Urinary bladder (tissue), 4 donors: ENCODE data around the gene PJA2. TPM values are rescaled to one million over a fixed set of nuclear protein-coding genes. Genes with fewer than 3 reads are reported as not detected.
A peak's percentile ranks its signal among the peaks of the same experiment; 100 is the strongest.
"Not testable (repeated sequence)": the region's sequence is repeated elsewhere in the genome, so short reads cannot be mapped to it uniquely, and the experiment has no call there.

Experiments used
- DNase-seq: peaks from one replicate; pipeline ENCODE4 v3.0.0-alpha.2; 2015; ENCODE audit errors: extremely low spot score
- H3K27ac ChIP-seq: one replicate; pipeline ENCODE4 v1.5.1; 2013; ENCODE audit warnings: low read depth, mild to moderate bottlenecking, moderate library complexity
- H3K36me3 ChIP-seq: one replicate; pipeline ENCODE4 v1.6.1; 2013; ENCODE audit warnings: mild to moderate bottlenecking, moderate library complexity; ENCODE audit not compliant: insufficient read depth
- H3K4me1 ChIP-seq: one replicate; pipeline ENCODE4 v1.6.1; 2013; ENCODE audit warnings: mild to moderate bottlenecking, moderate library complexity; ENCODE audit not compliant: insufficient read depth
- H3K4me3 ChIP-seq: one replicate; pipeline ENCODE4 v1.5.1; 2013; ENCODE audit warnings: low read depth, low read length
- WGBS: extraction: QIAGEN DNeasy Blood & Tissue Kit; methylation state at CpG from one replicate; pipeline ENCODE4 v1.1.7; 2013; 5-methylcytosine and 5-hydroxymethylcytosine counted together
- polyA plus RNA-seq: library from polyadenylated mRNA; stranded (reverse); fragments of 200-250 nt; gene quantifications from one replicate; pipeline ENCODE4 v1.2.3, GENCODE V29; 2013
- total RNA-seq: library from RNA; depleted of rRNA; stranded (reverse); fragments of >200 nt; gene quantifications from one replicate; pipeline ENCODE4 v1.2.3, GENCODE V29; 2014
- donor health status: healthy with polysubstance abuse.
- donor health status: healthy.

The PJA2 gene, protein sequence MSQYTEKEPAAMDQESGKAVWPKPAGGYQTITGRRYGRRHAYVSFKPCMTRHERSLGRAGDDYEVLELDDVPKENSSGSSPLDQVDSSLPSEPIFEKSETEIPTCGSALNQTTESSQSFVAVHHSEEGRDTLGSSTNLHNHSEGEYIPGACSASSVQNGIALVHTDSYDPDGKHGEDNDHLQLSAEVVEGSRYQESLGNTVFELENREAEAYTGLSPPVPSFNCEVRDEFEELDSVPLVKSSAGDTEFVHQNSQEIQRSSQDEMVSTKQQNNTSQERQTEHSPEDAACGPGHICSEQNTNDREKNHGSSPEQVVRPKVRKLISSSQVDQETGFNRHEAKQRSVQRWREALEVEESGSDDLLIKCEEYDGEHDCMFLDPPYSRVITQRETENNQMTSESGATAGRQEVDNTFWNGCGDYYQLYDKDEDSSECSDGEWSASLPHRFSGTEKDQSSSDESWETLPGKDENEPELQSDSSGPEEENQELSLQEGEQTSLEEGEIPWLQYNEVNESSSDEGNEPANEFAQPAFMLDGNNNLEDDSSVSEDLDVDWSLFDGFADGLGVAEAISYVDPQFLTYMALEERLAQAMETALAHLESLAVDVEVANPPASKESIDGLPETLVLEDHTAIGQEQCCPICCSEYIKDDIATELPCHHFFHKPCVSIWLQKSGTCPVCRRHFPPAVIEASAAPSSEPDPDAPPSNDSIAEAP
- total RNA-seq, result 236 TPM
- polyA plus RNA-seq, result 130 TPM

DNA sequence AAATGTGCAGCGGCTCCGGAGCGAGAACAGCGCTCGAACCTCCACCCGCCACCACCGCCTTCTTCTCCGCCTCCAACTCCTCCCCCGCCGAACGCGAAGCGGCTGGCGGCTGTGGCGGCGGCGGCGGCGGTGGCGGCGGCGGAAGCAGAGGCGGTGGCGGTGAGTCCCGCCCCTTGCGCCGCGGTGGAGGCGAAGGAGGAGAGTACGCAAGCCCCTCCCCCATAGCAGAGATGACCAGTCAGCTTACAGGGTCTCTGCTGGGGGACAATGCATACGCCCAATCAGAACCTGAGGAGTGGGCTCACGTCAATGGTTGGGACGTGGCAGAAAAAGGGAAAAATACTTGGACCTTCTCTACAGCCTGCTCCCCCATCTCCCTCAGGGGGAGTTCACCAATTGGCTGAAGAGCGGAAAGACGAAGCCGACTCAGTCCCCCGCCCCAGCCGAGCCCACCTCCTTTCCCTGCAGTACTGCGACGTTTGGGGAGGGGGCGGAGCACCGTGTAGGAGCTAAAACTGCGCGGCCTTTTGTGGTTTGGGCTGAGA lies at the start of gene PJA2:
Gene PJA2, minus strand, starts transcription at position 131 of the 545 bp plus-strand sequence. CDS start 26,541 bp downstream, outside the sequence.
- peak; percentile 99 for DNase-seq
- H3K4me3 ChIP-seq, result peak within 1 kb of the TSS; percentile 75
- no peaks in the 10 kb centered on the region for H3K36me3 ChIP-seq
- no peaks in the 10 kb centered on the region for H3K4me1 ChIP-seq
- H3K27ac ChIP-seq, result peak within 1 kb of the TSS; percentile 98
- under 1% methylated on average over 44 of the region's 44 CpGs for WGBS

DNA sequence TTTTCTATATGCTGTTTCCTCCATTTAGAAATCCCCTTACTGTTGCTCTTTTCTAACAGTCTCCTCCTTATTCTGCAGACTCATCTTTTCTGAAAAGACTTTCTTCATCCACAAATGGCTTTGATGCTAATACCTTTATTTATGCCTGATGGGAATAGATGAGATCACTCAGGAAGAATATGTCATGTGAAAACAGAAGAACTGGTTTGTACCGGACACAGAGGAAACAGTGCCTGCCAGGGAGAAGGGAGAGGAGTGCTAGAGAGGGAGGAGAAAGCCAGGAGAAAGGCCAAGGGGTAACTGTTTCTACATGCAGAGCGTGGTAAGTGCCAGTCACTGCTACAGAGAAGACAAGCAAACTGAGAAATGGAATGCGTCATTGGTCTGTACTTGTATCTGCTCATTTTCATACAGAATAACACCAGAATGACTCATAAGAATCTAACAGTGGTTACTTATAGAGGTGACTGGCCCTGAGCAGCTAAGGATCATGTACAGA lies 45.9 kb upstream of the PJA2 start:
- H3K4me1 ChIP-seq, result no peaks in the 10 kb centered on the region
- no peak overlapping the region for H3K4me3 ChIP-seq
- peak; percentile 71 for DNase-seq
- no peaks in the 10 kb centered on the region for H3K36me3 ChIP-seq
- WGBS, result 10% methylated on average over 3 of the region's 3 CpGs
- no peak overlapping the region for H3K27ac ChIP-seq

DNA sequence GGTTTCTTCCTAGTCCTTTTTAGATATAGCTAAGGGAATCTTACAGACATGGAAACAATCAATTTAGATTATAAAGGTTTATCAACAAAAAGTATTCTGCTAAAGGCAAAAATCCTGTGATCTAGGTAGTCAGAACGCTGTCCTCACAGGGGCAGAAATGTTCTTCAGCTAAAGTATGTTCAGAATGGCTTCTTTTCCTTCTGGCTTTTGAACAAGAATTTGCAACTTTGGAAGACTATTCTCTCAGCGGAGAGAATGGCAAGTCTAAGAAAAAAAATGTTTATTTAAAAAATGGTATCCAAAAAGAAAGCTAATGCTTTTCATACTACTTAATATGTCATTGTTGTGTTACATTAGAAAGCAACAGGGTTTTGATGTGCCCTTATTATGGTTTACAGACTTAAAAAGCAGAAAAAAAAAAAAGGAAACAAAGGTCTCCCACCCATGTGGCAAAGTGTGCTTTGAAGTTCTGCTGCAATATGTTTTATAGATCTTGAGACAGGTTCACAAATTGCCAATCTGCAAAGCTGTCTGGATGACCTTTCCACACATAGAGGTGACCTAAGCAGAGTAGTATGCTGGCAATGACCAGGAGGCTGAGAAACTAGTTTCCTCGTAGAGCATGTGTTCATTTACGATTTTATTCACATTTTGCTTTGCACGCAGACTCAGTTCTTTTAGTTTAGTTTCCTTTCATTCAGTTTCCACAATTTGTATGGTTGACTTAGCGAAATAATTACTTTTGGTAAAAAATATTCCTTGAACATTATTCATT lies 45.1 kb upstream of the PJA2 start:
- H3K4me3 ChIP-seq, result no peak overlapping the region

DNA sequence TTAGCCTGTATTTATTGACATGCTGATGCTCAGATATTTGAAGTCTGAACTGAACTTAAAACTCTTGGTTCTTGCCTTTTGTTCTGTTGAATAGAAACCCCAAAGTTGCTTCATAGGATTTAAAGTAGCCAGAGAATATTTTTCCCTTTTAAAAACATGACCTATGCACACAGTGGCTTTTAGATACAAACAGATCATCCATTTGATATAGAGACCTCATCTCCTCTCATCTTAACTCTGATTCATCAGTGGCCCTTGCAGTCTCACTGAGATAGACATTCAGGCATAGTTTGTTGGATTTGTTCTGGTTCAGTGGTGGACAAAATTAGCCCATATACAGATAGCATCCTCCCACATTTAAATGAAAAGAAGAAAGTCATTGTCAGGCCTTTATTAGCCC lies 43.5 kb upstream of the PJA2 start:
- no peaks in the 10 kb centered on the region for H3K4me1 ChIP-seq
- H3K36me3 ChIP-seq, result no peaks in the 10 kb centered on the region
- no peak overlapping the region for H3K27ac ChIP-seq
- H3K4me3 ChIP-seq, result no peak overlapping the region
- DNase-seq, result no peak

More for the DNA sequence above, 45.1 kb upstream of the PJA2 start:
- 38% methylated on average over 6 of the region's 6 CpGs for WGBS
- DNase-seq, result no peak
- Histone ChIP-seq H3K4me1 (no peaks in the 10 kb centered on the region), H3K36me3 (no peaks in the 10 kb centered on the region), H3K27ac (peak overlapping the region; percentile 50)

DNA sequence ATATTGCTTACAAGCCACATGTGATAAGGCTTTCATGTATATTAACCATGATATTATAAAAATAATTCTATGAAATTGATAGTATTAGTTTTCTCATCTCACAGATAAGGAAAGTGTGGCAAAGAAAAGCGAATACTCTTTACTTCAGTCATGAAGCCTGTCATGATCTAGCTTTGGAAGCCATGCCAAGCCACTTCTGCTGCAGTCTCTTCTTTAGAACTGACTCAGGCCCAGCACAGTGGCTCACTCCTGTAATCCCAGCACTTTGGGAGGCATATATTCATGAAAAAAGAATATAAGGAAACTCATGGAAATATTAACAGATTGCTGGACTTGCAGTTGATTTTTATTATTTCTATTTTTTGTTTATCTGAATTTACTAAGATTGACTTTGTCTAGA lies 42.9 kb upstream of the PJA2 start:
- WGBS, result 88% methylated on average over 1 of the region's 1 CpG
- no peak overlapping the region for H3K4me3 ChIP-seq
- H3K4me1 ChIP-seq, result no peaks in the 10 kb centered on the region
- DNase-seq, result no peak
- H3K36me3 ChIP-seq, result no peaks in the 10 kb centered on the region
- H3K27ac ChIP-seq, result no peak overlapping the region

DNA sequence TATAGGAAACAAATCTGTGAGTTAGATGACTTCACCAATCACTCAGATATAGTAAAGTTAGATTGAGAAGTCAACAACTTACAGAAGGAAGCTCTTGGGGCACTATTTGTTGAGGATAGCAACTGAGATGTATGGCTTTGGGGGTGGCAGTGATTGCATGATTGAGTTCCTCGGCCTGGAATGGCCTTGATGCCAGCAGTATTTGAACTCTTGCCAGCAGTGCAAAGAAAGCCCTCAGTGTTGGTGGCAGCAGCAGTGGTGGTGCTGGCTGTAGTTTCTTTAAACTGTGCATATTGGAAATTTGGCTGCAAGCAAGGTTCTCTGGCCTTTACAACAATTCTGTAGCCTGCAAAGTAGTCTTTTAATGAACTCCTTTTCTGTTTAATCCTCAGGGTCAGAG lies 41.4 kb upstream of the PJA2 start:
- Histone ChIP-seq H3K36me3 (no peaks in the 10 kb centered on the region), H3K4me1 (no peaks in the 10 kb centered on the region), H3K27ac (no peak overlapping the region), H3K4me3 (no peak overlapping the region)
- WGBS, result 43% methylated on average over 1 of the region's 1 CpG
- DNase-seq, result no peak

DNA sequence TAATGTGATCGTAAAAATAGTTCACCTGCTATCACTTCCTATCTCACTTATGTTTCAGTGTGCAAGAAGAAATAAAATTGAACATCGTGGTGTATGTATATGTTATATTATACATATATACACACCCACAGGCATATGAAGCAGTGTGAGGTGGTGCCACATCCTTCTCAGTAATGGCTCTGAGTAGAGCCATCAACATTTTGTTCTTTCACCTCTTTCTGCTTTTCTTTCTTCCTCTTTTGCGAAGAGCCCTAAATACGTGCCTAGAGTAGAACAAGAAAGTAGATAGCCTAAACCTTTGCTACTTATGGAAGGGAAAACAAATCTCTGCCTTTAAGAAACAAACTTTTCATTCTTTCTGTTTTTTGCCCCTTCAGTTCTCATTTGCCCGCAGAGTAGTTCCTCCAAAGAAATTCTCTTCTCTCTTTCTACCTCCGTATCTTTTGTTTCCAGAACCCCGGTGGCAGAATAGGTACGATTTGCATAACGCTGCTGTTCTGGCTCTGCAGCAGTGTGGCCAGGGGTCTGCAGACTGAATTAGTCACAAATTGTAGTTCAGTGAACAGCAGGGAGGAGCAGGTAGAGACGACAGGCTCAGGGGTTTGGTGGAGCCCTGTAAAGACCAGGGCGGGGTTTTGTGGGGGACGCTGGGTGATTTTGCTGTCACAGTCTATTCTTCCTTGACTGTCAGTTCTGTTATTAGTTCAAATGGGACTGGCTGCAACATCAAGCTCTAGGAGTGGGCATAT lies 40.5 kb upstream of the PJA2 start:
- H3K36me3 ChIP-seq, result no peaks in the 10 kb centered on the region
- DNase-seq, result no peak
- no peak overlapping the region for H3K27ac ChIP-seq
- H3K4me3 ChIP-seq, result no peak overlapping the region
- H3K4me1 ChIP-seq, result no peaks in the 10 kb centered on the region
- WGBS, result 71% methylated on average over 12 of the region's 12 CpGs

DNA sequence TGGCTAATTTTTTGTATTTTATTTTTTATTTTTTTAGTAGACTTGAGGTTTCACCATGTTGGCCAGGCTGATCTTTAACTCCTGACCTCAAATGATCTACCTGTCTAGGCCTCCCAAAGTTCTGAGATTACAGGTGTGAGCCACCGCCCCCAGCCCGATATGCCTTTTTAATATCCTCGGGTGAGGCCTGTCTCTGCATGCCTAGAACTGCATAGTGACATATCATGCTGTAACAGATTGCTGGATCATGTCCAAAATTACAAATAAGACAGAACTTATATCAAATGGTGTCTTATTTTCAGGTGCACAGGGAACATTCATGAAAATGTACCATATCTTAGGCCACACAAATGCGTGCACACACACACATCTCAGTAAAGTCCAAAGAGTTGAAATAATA lies 39.1 kb upstream of the PJA2 start:
- no peaks in the 10 kb centered on the region for H3K4me1 ChIP-seq

DNA sequence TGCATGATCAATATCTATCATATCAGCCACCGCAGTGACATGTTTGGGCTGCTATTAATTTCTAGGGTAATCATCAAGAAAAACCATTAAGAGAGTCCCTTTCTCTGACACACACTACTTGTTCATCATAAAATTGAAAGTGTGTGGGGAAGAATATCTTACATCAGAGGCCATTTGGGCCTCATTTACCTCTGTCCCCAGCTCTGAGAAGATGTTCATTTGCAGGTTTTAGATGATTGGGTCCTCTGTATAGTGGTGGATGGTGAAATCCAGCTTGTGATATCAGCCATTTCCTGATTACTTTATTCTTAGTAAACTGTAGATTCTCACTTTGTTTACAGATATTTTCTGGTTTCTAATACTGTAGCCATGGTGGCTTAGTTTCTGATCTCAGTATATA lies 29.8 kb upstream of the PJA2 start:
- Histone ChIP-seq H3K4me3 (no peak overlapping the region), H3K4me1 (no peaks in the 10 kb centered on the region), H3K27ac (no peak overlapping the region), H3K36me3 (no peaks in the 10 kb centered on the region)
- WGBS, result 92% methylated on average over 1 of the region's 1 CpG
- DNase-seq, result no peak

More for the DNA sequence above, 39.1 kb upstream of the PJA2 start:
- DNase-seq, result no peak
- Histone ChIP-seq H3K36me3 (no peaks in the 10 kb centered on the region), H3K27ac (no peak overlapping the region), H3K4me3 (no peak overlapping the region)
- WGBS, result 91% methylated on average over 4 of the region's 4 CpGs

DNA sequence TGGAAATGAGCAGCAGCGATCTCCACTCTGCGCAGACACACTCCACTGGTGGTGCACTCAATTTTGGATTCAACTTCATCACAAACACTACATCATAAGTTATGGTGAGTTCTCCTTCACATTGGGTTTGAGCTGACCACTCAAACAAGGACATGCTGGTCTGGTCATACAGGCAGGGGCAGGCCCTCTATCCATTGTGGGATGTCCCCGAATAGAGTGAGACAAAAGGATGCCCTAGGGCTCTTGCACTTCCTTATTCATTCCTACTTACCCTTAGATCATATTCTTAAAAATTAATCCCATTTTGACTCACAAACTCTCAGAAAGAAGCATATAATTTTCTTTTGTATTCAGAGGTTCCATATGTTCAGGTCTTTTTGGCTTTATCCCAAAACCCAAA lies 16.3 kb upstream of the PJA2 start:
- DNase-seq, result no peak
- Histone ChIP-seq H3K4me1 (no peaks in the 10 kb centered on the region), H3K27ac (no peak overlapping the region), H3K4me3 (no peak overlapping the region), H3K36me3 (no peaks in the 10 kb centered on the region)
- WGBS, result 98% methylated on average over 3 of the region's 3 CpGs

DNA sequence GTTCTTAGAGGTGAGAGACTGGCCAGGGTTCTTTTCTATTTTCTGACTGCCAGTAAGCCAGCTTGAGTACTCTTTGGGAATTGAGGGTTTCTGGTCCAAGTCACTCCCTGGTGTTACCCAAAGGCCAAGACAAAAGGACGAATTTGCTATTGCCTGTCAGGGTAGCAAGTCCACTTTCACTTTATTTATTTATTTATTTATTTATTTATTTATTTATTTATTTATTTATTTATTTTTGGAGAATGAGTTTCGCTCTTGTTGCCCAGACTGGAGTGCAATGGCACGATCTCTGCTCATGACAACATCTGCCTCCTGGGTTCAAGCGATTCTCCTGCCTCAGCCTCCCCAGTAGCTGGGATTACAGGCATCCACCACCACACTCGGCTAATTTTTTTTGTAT lies 15.7 kb upstream of the PJA2 start:
- not testable (repeated sequence) for H3K27ac ChIP-seq, H3K36me3 ChIP-seq, DNase-seq, H3K4me1 ChIP-seq, H3K4me3 ChIP-seq
- WGBS, result 97% methylated on average over 5 of the region's 5 CpGs

DNA sequence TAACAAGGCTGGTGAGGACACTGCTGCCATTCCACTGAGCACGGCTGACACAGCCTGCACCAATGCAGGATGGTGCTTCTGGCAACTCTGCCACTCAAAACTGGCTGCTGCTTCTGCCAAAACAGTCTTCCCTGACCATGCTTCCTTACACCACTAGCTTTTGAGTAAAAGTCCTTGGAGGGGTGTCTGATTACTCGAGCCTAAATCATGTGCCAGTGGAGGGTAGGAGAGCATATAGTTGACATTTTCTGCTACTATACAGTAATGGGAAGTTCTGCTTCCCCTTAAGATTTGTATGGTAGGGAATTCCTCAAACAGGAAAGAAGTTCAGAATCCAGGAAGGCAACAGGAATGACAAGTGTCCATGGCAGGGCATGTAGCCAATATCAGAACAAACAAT lies 12.2 kb upstream of the PJA2 start:
- Histone ChIP-seq H3K27ac (no peak overlapping the region), H3K4me1 (no peaks in the 10 kb centered on the region), H3K4me3 (no peak overlapping the region), H3K36me3 (no peaks in the 10 kb centered on the region)
- WGBS, result 60% methylated on average over 2 of the region's 2 CpGs
- DNase-seq, result no peak
